Measurements from ENCODE around the gene TRANK1.

The TRANK1 gene

GRCh38 chr3:36796881-36797280 is 148.0 kb downstream of the TRANK1 start (continued):
- TF ChIP-seq TSHZ2 (CRISPR knock-in tag; IDR thresholded peaks at IDR 0.05): no peak
- no peak for TF ChIP-seq POU6F1 (CRISPR knock-in tag; IDR thresholded peaks at IDR 0.05; ENCODE audit: borderline replicate concordance, low read depth)

GRCh38 chr3:36796161-36796560 is 148.7 kb downstream of the TRANK1 start:
- TF ChIP-seq SNAI2 (CRISPR knock-in tag; IDR thresholded peaks at IDR 0.05) (no peak), BACH2 (CRISPR knock-in tag; IDR thresholded peaks at IDR 0.05; ENCODE audit: borderline replicate concordance) (no peak), POU6F1 (CRISPR knock-in tag; IDR thresholded peaks at IDR 0.05; ENCODE audit: borderline replicate concordance, low read depth) (no peak), ZFP30 (CRISPR knock-in tag; IDR thresholded peaks at IDR 0.05) (no peak), TOX (CRISPR knock-in tag; IDR thresholded peaks at IDR 0.05; ENCODE audit: borderline replicate concordance) (no peak), CSRNP3 (CRISPR knock-in tag; IDR thresholded peaks at IDR 0.05) (no peak), TCF4 (CRISPR knock-in tag; IDR thresholded peaks at IDR 0.05; ENCODE audit: borderline replicate concordance) (no peak), PPARA (CRISPR knock-in tag; IDR thresholded peaks at IDR 0.05; ENCODE audit: borderline replicate concordance) (no peak)
- no peak for ATAC-seq

GRCh38 chr3:36795622-36796021 is 149.2 kb downstream of the TRANK1 start:
- no peak for ATAC-seq
- no peak for TF ChIP-seq ZNF565 (CRISPR knock-in tag; conservative IDR thresholded peaks at IDR 0.05; ENCODE audit: low read depth)
- TF ChIP-seq PPARA (CRISPR knock-in tag; IDR thresholded peaks at IDR 0.05; ENCODE audit: borderline replicate concordance): no peak
- TF ChIP-seq PATZ1 (CRISPR knock-in tag; IDR thresholded peaks at IDR 0.05; ENCODE audit: borderline replicate concordance): no peak
- TF ChIP-seq GLIS3 (CRISPR knock-in tag; IDR thresholded peaks at IDR 0.05): no peak
- TF ChIP-seq OSR1 (CRISPR knock-in tag; IDR thresholded peaks at IDR 0.05): no peak
- no peak for TF ChIP-seq POU6F1 (CRISPR knock-in tag; IDR thresholded peaks at IDR 0.05; ENCODE audit: borderline replicate concordance, low read depth)
- TF ChIP-seq BACH2 (CRISPR knock-in tag; IDR thresholded peaks at IDR 0.05; ENCODE audit: borderline replicate concordance): no peak
- TF ChIP-seq CSDC2 (CRISPR knock-in tag; IDR thresholded peaks at IDR 0.05): no peak
- TF ChIP-seq ARNTL (CRISPR knock-in tag; IDR thresholded peaks at IDR 0.05; ENCODE audit: borderline replicate concordance, low read depth): no peak
- no peak for TF ChIP-seq TSHZ2 (CRISPR knock-in tag; IDR thresholded peaks at IDR 0.05)
- TF ChIP-seq TCF4 (CRISPR knock-in tag; IDR thresholded peaks at IDR 0.05; ENCODE audit: borderline replicate concordance): no peak
- TF ChIP-seq ZFP30 (CRISPR knock-in tag; IDR thresholded peaks at IDR 0.05): no peak
- TF ChIP-seq CREB5 (CRISPR knock-in tag; IDR thresholded peaks at IDR 0.05; ENCODE audit: low read depth): no peak
- TF ChIP-seq ZC3H10 (CRISPR knock-in tag; IDR thresholded peaks at IDR 0.05): no peak
- TF ChIP-seq ZNF8 (CRISPR knock-in tag; IDR thresholded peaks at IDR 0.05): no peak

All from SK-N-SH treated with all-trans-retinoic acid at 6 μM for 48 hours (cell line).